ENCODE results near the gene CPPED1.
"Not testable (repeated sequence)": the region's sequence is repeated elsewhere in the genome, so short reads cannot be mapped to it uniquely, and the experiment has no call there.

CPPED1 gene

GRCh38 chr16:12766853-12767252 lies 36.8 kb downstream of the CPPED1 start:
- no peak for DNase-seq (ENCODE audit: low read depth in 2 of 2)

DNA sequence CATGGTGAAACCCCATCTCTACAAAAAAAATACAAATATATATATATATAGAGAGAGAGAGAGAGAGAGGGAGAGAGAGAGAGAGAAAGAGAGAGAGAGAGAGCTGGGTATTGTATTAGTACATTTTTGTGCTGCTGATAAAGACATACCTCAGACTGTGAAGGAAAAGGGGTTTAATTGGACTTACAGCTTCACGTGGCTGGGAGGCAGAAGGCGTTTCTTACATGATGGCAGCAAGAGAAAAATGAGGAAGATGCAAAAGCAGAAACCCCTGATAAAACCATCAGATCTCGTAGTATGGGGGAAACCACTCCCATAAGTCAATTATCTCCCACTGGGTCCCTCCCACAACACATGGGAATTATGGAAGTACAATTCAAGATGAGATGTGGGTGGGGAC lies 37.5 kb downstream of the CPPED1 start:
- not testable (repeated sequence) for DNase-seq (ENCODE audit: low read depth in 2 of 2)

DNA sequence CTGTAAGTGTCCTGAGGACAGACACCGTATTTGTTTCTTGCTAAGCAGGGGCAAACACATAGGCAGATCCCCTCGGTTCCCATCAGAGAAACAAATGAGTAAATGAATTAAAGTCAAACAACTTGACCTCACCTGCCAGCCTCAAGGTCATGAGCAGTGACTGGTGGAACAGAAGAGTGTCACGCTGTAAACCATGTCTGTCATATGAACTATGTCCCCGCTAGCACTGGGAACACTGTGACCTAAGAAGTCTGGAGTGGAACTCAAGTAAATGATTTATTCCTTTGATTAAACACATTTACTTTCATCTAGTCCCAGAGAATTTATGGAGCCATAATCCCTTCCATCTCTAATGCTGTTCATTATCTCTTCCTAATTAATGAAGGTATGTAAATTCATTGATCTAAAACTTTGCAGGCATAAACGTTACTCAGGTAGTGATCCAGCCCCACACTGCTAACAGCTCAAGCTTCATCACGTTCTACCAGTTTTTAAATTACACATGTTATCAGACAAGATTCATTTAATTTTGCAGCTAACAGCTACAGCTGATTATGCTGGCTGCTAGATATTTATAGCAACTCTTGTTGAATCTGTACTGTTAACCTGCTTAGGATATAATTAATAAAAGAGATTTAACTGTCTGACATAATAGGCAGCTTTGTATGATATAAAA lies 38.7 kb downstream of the CPPED1 start:
- DNase-seq (ENCODE audit: low read depth in 2 of 2), result no peak

DNA sequence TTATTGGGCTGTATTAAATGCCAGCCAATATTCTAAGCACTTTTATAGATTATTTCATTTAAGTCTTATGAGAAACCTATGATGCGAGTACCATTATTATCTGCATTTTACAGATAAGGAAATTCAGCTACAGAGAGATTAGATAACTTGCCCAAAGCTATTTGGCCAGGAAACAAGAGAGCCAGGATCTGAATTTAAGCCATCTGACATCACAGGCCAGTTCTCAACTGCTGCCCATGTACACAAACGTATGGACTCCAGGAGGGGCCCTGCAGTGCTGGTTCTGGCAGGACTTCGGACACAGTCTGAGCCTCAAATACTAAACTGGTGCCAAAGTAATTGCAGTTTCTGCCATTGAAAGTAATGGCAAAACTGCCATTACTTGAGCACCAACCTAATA lies 40.2 kb downstream of the CPPED1 start:
- no peak for DNase-seq (ENCODE audit: low read depth in 2 of 2)

DNA sequence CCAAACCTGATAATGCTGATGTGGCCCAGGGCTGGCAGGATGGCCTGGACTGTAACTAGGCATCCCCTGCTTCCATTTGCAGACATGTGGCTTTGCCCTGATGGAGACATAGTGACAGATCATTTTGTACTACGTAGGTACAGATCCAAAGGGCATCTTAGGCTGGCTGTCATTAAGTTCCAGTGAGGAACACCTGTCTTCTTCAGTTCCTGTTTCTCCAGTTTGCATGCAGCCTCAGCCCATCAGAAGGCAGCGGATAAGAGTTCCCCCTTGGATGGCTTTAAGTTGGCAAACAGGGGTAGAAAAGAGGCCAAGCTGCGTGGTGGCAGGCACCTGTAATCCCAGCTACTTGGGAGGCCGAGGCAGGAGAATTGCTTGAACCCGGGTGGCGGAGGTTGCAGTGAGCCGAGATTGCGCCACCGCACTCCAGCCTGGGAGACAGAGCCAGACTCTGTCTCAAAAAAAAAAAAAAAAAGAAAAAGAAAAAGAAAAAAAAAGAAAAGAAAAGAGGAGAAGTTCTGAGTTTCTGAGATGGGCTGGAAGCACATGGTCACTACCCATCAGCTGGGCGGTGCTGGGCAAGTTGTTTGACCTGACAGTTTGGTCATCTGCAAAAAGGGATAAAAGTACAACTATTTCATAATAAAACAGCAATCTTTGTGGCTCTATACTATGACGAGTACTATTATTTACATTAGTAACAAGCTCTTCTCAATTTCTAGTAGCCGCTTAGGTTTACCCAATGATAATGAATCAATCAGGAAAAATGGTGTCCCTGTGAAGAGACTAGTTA lies 42.7 kb downstream of the CPPED1 start:
- DNase-seq (ENCODE audit: low read depth in 2 of 2), result no peak

GRCh38 chr16:12758670-12759558 lies 44.8 kb downstream of the CPPED1 start:
- no peak for DNase-seq (ENCODE audit: low read depth in 2 of 2)

GRCh38 chr16:12758031-12758669 lies 45.5 kb downstream of the CPPED1 start:
- no peak for DNase-seq (ENCODE audit: low read depth in 2 of 2)

DNA sequence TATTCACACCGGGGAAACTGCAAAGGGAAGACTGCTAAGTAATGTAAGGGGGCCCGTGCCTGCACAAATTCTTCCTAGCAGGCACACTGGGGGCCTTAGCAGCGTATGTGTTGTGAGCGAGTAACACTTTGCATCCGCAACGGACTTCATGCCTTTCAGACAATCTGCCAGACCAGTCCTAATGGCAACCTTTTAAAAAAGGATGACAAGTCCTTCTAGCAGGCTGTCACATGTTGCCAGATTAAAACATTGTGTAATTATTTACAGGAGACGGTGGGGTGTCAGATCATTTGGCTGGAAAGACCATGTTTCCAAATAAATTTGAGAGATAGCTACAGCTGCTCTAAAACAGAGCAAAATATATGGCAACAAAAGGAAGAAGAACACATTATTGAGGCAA lies 46.1 kb downstream of the CPPED1 start:
- no peak for DNase-seq (ENCODE audit: low read depth in 2 of 2)

DNA sequence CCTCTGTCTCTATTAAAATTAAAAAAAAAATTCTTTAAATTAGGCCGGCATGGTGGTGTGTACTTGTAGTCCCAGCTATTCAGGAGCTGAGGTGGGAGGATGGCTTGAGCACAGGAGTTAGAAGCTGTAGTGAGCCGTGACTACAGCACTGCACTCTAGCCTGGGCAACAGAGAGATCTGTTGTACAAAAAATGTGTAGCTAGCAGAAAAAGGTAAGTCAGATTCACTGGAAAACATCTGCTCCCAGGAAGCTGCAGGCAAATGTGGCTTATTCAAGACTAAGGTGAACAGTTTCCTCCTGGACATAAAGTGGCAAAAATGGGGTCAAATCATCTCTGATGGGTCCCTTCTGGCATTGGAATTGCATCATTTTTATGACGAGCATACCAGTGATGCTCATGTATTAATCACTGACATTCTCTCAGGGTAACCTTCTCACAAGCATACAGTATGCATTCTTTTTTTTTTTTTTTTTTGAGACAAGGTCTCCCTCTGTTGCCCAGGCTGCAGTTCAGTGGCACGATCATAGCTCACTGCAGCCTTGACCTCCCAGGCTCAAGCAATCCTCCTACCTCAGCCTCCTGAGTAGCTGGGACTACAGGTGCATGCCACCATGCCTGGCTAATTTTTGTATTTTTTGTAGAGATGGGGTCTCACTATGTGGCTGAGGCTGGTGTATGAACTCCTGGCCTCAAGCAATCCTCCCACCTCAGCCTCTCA lies 48.7 kb downstream of the CPPED1 start:
- DNase-seq (ENCODE audit: low read depth in 2 of 2), result no peak

- DNase-seq (ENCODE audit: low read depth in 2 of 2), result no peak
Measured at GRCh38 chr16:12753203-12754023, 50.3 kb downstream of the CPPED1 start.

DNA sequence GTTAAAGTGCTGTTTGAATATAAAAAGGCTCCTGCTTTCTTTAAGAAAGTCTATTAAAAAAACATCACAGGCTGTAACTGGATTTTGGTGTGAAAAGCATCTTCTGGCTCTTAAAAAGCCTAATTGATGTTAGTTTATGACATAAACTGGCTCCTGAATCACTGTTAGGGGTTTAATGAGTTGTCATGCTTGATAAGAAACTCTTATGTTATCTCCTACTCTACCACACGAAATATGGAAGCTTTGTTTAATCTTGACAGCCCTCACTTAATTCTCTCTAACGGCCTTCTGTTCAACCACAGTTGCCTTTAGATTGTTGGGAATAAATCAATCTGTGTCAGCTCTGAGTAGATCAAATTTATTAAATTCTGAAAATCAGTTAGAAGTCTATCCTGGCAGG lies 51.5 kb downstream of the CPPED1 start:
- no peak for DNase-seq (ENCODE audit: low read depth in 2 of 2)

- DNase-seq (ENCODE audit: low read depth in 2 of 2), result no peak
Measured at GRCh38 chr16:12750554-12750918, 53.2 kb downstream of the CPPED1 start.

GRCh38 chr16:12749076-12749475 lies 54.6 kb downstream of the CPPED1 start:
- no peak for DNase-seq (ENCODE audit: low read depth in 2 of 2)

DNA sequence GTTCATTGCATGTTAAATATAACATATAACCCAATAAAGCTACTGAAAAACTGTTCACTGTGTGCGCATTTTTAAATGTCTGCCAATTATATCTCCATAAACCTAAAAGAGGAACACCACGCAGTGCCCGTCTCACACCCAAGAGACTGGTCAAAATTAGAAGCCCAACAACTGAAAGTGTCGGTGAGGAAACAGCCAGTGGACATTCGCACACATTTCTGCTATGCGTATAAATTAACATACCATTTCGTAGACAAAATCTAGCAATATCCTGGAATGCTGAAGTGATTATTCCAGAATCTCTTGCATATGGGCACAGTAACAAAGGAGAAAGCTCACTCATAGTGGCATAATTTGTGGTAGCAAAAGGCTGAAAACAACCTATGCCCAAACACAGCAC lies 55.9 kb downstream of the CPPED1 start:
- no peak for DNase-seq (ENCODE audit: low read depth in 2 of 2)

DNA sequence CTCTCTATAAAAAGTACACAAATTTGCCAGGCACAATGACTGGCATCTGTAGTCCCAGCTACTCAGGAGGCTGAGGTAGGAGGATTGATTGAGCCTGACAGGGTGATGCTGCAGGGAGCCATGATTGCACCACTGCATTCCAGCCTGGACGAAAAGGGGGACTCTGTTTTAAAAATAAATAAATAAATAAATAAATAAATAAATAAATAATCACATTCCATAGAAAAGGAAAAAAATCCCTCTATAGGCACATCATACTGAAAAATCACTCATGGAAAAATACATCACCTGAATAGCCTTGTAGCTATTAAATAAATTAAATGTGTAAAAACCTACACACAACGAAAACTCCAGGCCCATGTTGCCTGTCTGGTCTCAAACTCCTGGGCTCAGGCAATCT lies 56.4 kb downstream of the CPPED1 start:
- no peak for DNase-seq (ENCODE audit: low read depth in 2 of 2)

GRCh38 chr16:12744860-12745259 lies 58.8 kb downstream of the CPPED1 start:
- DNase-seq (ENCODE audit: low read depth in 2 of 2), result no peak

GRCh38 chr16:12742741-12743140 lies 60.9 kb downstream of the CPPED1 start:
- DNase-seq (ENCODE audit: low read depth in 2 of 2), result no peak

DNA sequence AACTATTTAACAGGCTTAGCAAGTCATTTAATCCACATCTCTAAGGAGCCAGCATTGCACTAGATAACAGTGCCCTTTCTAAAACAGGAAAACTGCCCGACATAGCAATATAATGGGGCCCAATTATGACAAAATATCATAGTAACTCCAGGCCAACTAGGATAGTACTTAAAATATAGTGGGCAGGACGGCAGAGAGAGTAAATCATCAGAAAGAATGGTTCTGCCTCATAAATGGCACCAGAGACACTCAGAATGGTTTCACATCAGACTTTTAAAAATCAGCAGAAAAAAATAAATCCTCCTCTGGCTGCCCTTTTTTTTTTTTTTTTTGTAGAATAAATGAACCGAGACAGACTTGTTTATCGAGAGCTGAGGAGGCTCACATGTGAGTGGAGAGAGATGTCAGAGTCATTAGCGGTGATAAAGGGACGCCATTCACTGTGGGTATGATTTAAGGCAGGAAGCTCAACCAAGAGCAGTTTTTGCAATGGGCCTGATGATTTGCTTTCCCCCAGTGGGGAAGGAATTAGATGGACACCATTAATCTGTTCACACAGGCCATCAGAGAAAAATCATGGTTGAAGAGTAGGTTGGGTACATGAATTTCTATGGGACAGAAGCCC lies 62.6 kb downstream of the CPPED1 start:
- DNase-seq (ENCODE audit: low read depth in 2 of 2), result no peak

DNA sequence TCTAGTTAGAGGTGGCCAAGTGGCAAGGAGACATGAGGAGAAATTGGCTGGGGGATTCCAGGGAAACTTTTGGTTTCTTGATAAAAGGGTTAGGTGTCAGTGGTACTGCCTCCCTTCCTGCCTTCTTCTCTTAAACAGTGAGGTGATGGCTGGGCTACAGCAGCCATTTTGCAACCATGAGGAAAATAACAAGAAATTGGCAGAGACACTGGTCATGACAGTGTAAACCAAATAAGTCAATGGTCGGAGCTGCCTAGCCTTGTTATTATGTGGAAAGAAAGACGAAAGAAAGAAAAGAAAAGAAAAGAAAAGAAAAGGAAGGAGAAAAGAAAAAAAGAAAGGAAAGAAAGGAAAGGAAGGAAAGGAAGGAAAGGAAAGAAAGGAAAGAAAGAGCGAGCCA lies 63.9 kb downstream of the CPPED1 start:
- no peak for DNase-seq (ENCODE audit: low read depth in 2 of 2)

DNA sequence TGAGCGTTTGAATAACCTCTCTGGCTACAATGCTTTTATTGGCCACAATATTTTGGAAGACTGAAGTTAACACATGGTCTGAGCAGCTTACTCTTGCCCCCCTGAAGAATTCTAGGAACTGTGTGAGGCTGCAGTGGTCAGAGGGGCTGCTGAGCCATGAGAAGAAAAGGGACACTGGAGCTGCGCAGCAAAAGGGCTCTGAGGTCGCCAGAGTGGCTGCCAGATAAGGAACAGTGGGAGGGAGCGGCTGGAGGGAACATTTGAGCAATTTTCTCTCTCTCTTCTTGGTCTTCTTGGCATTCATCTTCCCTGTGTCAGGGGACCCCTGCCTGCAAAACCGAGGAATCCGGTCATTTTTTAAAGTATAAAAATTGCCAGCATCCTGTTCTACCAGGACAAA lies 66.1 kb downstream of the CPPED1 start:
- no peak for DNase-seq (ENCODE audit: low read depth in 2 of 2)
